ENCODE results near the gene HILPDA.
"Not testable (repeated sequence)": the region's sequence is repeated elsewhere in the genome, so short reads cannot be mapped to it uniquely, and the experiment has no call there.

The HILPDA gene

DNA sequence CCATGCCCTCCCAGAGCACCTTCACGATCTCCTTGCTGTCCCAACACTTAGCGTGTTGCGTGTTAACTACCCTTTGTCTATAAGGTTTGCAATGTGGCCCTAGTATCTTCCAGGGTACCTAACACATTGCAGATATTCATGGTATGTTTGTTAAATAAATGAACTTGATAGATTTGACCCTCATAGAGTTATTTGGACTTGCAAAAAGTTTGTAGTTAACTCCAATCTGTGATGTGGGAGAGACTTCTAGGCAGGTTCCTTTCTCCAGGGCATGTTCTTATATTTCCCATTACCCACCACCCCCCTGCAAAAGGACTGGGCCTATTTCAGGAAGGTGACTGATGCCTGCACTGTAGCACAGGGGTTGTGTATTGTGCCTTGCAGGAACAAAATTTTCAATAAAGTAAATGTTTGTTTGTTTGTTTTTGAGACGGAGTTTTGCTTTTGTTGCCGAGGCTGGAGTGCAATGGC lies 612 bp downstream of the HILPDA start:
- H3K4me3 ChIP-seq (ENCODE audit: insufficient read depth in 1 of 2, low read depth in 1 of 2, low read length in 2 of 2): peak overlapping the region; percentile 68 to 97
- DNase-seq: peak; percentile 13
- H3K23ac ChIP-seq (ENCODE audit: low read length in 2 of 2): peak overlapping the region in 1 of 2 experiments; percentile 48
- H2AFZ ChIP-seq (ENCODE audit: low read depth, low read length): peak overlapping the region; percentile 72
- H2BK5ac ChIP-seq (ENCODE audit: low read depth, low read length, poor library complexity, severe bottlenecking): no peak overlapping the region
- H4K8ac ChIP-seq (ENCODE audit: low read length): no peak overlapping the region
- H3K79me1 ChIP-seq (replicated peaks; ENCODE audit: low read length, poor library complexity, severe bottlenecking): peaks cover 19% of the 10 kb centered on the region
- H3K4me1 ChIP-seq (ENCODE audit: control insufficient read depth, insufficient read depth, low read depth, low read length): peaks cover 15% of the 10 kb centered on the region
- H3K9ac ChIP-seq (ENCODE audit: low read length): peak overlapping the region; percentile 96
- peak overlapping the region; percentile 74 for H3K4me2 ChIP-seq (ENCODE audit: low read length, poor library complexity, severe bottlenecking)
- H3K36me3 ChIP-seq (ENCODE audit: control insufficient read depth in 1 of 2, insufficient read depth in 2 of 2, low read depth in 1 of 2, low read length in 2 of 2): peaks cover 10 to 12% of the 10 kb centered on the region in 2 experiments
- no peaks in the 10 kb centered on the region for H3K27me3 ChIP-seq (ENCODE audit: control insufficient read depth in 1 of 2, insufficient read depth in 1 of 2, low read length in 2 of 2)
- no peak overlapping the region for H4K91ac ChIP-seq (ENCODE audit: low read length)
- peak overlapping the region in 1 of 2 experiments; percentile 76 for H3K14ac ChIP-seq (ENCODE audit: low read length in 2 of 2)
- no peaks in the 10 kb centered on the region for H3K9me3 ChIP-seq (ENCODE audit: control insufficient read depth, low read length)
- H2BK12ac ChIP-seq (ENCODE audit: low read length in 2 of 2): peak overlapping the region in 1 of 2 experiments; percentile 37
- H2AK5ac ChIP-seq (ENCODE audit: low read length, severe bottlenecking): no peak overlapping the region
- H3K4ac ChIP-seq (ENCODE audit: low read depth in 1 of 2, low read length in 2 of 2): peak overlapping the region; percentile 35 to 45
- no peak overlapping the region for H2BK15ac ChIP-seq (ENCODE audit: low read depth, poor library complexity, severe bottlenecking)
- peak overlapping the region in 1 of 2 experiments; percentile 73 for H3K18ac ChIP-seq (ENCODE audit: low read depth in 1 of 2, low read length in 2 of 2)
- no peak overlapping the region for H2BK120ac ChIP-seq (ENCODE audit: low read depth, low read length)
- no peak overlapping the region for H3K27ac ChIP-seq (ENCODE audit: low read length, poor library complexity, severe bottlenecking)
- WGBS: 23% methylated on average over 5 of the region's 5 CpGs

GRCh38 chr7:128457385-128457784 lies 1.7 kb downstream of the HILPDA start:
- H3K4me1 ChIP-seq (ENCODE audit: control insufficient read depth, insufficient read depth, low read depth, low read length): peaks cover 15% of the 10 kb centered on the region
- peak overlapping the region; percentile 96 for H3K9ac ChIP-seq (ENCODE audit: low read length)
- not testable (repeated sequence) for H3K4ac ChIP-seq (ENCODE audit: low read depth in 1 of 2, low read length in 2 of 2); DNase-seq; H3K27me3 ChIP-seq (ENCODE audit: control insufficient read depth in 1 of 2, insufficient read depth in 1 of 2, low read length in 2 of 2); H4K8ac ChIP-seq (ENCODE audit: low read length); H3K4me2 ChIP-seq (ENCODE audit: low read length, poor library complexity, severe bottlenecking); H2BK15ac ChIP-seq (ENCODE audit: low read depth, poor library complexity, severe bottlenecking); H3K14ac ChIP-seq (ENCODE audit: low read length in 2 of 2); H2AFZ ChIP-seq (ENCODE audit: low read depth, low read length); H3K4me3 ChIP-seq (ENCODE audit: insufficient read depth in 1 of 2, low read depth in 1 of 2, low read length in 2 of 2); H4K91ac ChIP-seq (ENCODE audit: low read length); H2BK5ac ChIP-seq (ENCODE audit: low read depth, low read length, poor library complexity, severe bottlenecking); H2BK120ac ChIP-seq (ENCODE audit: low read depth, low read length); H3K9me3 ChIP-seq (ENCODE audit: control insufficient read depth, low read length); H3K18ac ChIP-seq (ENCODE audit: low read depth in 1 of 2, low read length in 2 of 2); H2AK5ac ChIP-seq (ENCODE audit: low read length, severe bottlenecking); H3K27ac ChIP-seq (ENCODE audit: low read length, poor library complexity, severe bottlenecking)
- H3K36me3 ChIP-seq (ENCODE audit: control insufficient read depth in 1 of 2, insufficient read depth in 2 of 2, low read depth in 1 of 2, low read length in 2 of 2): peaks cover 10 to 12% of the 10 kb centered on the region in 2 experiments
- H3K79me1 ChIP-seq (replicated peaks; ENCODE audit: low read length, poor library complexity, severe bottlenecking): peaks cover 19% of the 10 kb centered on the region
- peak overlapping the region in 1 of 2 experiments; percentile 63 for H2BK12ac ChIP-seq (ENCODE audit: low read length in 2 of 2)
- peak overlapping the region; percentile 20 to 50 for H3K23ac ChIP-seq (ENCODE audit: low read length in 2 of 2)
- whole genome bisulfite sequencing: 100% methylated on average over 1 of the region's 6 CpGs

DNA sequence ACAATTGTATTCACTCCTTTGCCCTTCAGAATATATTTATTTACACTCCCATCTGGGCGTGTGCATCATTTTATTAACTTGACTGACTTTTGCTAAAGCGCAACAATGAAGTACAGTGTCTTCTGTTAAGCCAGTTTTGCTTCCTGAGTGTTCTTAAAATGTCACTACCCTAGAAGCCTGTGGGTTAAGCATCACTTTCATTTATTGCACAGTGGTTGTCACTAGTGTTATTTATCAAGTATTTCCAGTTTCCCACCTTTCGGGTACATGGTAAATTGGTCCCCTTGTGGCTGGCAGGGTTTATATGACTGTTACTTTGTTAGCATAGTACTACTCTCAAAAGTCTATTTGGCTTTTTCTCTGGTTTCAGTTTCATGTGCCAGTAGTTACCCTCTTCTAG lies 3.3 kb downstream of the HILPDA start:
- no peaks in the 10 kb centered on the region for H3K27me3 ChIP-seq (ENCODE audit: control insufficient read depth in 1 of 2, insufficient read depth in 1 of 2, low read length in 2 of 2)
- no peak overlapping the region for H2BK120ac ChIP-seq (ENCODE audit: low read depth, low read length)
- no peak overlapping the region for H2AFZ ChIP-seq (ENCODE audit: low read depth, low read length)
- H2BK12ac ChIP-seq (ENCODE audit: low read length in 2 of 2): no peak overlapping the region
- peaks cover 19% of the 10 kb centered on the region for H3K79me1 ChIP-seq (replicated peaks; ENCODE audit: low read length, poor library complexity, severe bottlenecking)
- H3K4me1 ChIP-seq (ENCODE audit: control insufficient read depth, insufficient read depth, low read depth, low read length): peaks cover 15% of the 10 kb centered on the region
- no peak overlapping the region for H3K4ac ChIP-seq (ENCODE audit: low read depth in 1 of 2, low read length in 2 of 2)
- H3K18ac ChIP-seq (ENCODE audit: low read depth in 1 of 2, low read length in 2 of 2): no peak overlapping the region
- peaks cover 10 to 12% of the 10 kb centered on the region in 2 experiments for H3K36me3 ChIP-seq (ENCODE audit: control insufficient read depth in 1 of 2, insufficient read depth in 2 of 2, low read depth in 1 of 2, low read length in 2 of 2)
- no peak overlapping the region for H2AK5ac ChIP-seq (ENCODE audit: low read length, severe bottlenecking)
- no peak overlapping the region for H3K4me2 ChIP-seq (ENCODE audit: low read length, poor library complexity, severe bottlenecking)
- no peak overlapping the region for H4K91ac ChIP-seq (ENCODE audit: low read length)
- no peak for DNase-seq
- H3K27ac ChIP-seq (ENCODE audit: low read length, poor library complexity, severe bottlenecking): no peak overlapping the region
- H3K14ac ChIP-seq (ENCODE audit: low read length in 2 of 2): no peak overlapping the region
- H3K4me3 ChIP-seq (ENCODE audit: insufficient read depth in 1 of 2, low read depth in 1 of 2, low read length in 2 of 2): no peak overlapping the region
- H3K23ac ChIP-seq (ENCODE audit: low read length in 2 of 2): no peak overlapping the region
- peak overlapping the region; percentile 43 for H3K9ac ChIP-seq (ENCODE audit: low read length)
- no peak overlapping the region for H2BK15ac ChIP-seq (ENCODE audit: low read depth, poor library complexity, severe bottlenecking)
- H3K9me3 ChIP-seq (ENCODE audit: control insufficient read depth, low read length): no peaks in the 10 kb centered on the region
- no peak overlapping the region for H2BK5ac ChIP-seq (ENCODE audit: low read depth, low read length, poor library complexity, severe bottlenecking)
- H4K8ac ChIP-seq (ENCODE audit: low read length): no peak overlapping the region
- WGBS: 69% methylated on average over 3 of the region's 3 CpGs

- DNase-seq: peak; percentile 81
- Histone ChIP-seq H3K79me1 (replicated peaks; ENCODE audit: low read length, poor library complexity, severe bottlenecking) (peaks cover 19% of the 10 kb centered on the region), H3K4me3 (ENCODE audit: insufficient read depth in 1 of 2, low read depth in 1 of 2, low read length in 2 of 2) (no peak overlapping the region), H3K4ac (ENCODE audit: low read depth in 1 of 2, low read length in 2 of 2) (no peak overlapping the region), H3K27me3 (ENCODE audit: control insufficient read depth in 1 of 2, insufficient read depth in 1 of 2, low read length in 2 of 2) (no peaks in the 10 kb centered on the region), H2BK5ac (ENCODE audit: low read depth, low read length, poor library complexity, severe bottlenecking) (no peak overlapping the region), H3K14ac (ENCODE audit: low read length in 2 of 2) (no peak overlapping the region), H4K8ac (ENCODE audit: low read length) (peak overlapping the region; percentile 64), H2AFZ (ENCODE audit: low read depth, low read length) (no peak overlapping the region), H3K36me3 (ENCODE audit: control insufficient read depth in 1 of 2, insufficient read depth in 2 of 2, low read depth in 1 of 2, low read length in 2 of 2) (peaks cover 10 to 12% of the 10 kb centered on the region in 2 experiments), H2BK15ac (ENCODE audit: low read depth, poor library complexity, severe bottlenecking) (no peak overlapping the region), H3K9ac (ENCODE audit: low read length) (peak overlapping the region; percentile 54), H3K18ac (ENCODE audit: low read depth in 1 of 2, low read length in 2 of 2) (no peak overlapping the region), H3K9me3 (ENCODE audit: control insufficient read depth, low read length) (no peaks in the 10 kb centered on the region), H2BK12ac (ENCODE audit: low read length in 2 of 2) (peak overlapping the region in 1 of 2 experiments; percentile 11), H3K4me1 (ENCODE audit: control insufficient read depth, insufficient read depth, low read depth, low read length) (peaks cover 13% of the 10 kb centered on the region), H2BK120ac (ENCODE audit: low read depth, low read length) (no peak overlapping the region), H3K4me2 (ENCODE audit: low read length, poor library complexity, severe bottlenecking) (no peak overlapping the region), H2AK5ac (ENCODE audit: low read length, severe bottlenecking) (no peak overlapping the region), H3K27ac (ENCODE audit: low read length, poor library complexity, severe bottlenecking) (no peak overlapping the region), H3K23ac (ENCODE audit: low read length in 2 of 2) (no peak overlapping the region), H4K91ac (ENCODE audit: low read length) (no peak overlapping the region)
- WGBS: 69% methylated on average over 5 of the region's 5 CpGs
Measured at GRCh38 chr7:128459394-128459878, 3.8 kb downstream of the HILPDA start.
